Upper lobe of right lung (tissue), 1 donor: ENCODE measurements around the gene LELP1. TPM values are rescaled to one million over a fixed set of nuclear protein-coding genes. Genes with fewer than 3 reads are reported as not detected.

Experiments
- ATAC-seq: fragments of 200-7000 bp; cut with Tn5 transposase; one replicate; pipeline ENCODE4 v1.9.1; 2020; ENCODE audit warnings: mild to moderate bottlenecking, moderate library complexity
- DNase-seq: peaks from one replicate; pipeline ENCODE4 v3.0.0-alpha.2; 2020
- H3K27ac ChIP-seq: fragments of 200-600 bp; one replicate; pipeline ENCODE4 v1.8.0; 2022
- H3K27me3 ChIP-seq: fragments of 200-600 bp; one replicate; pipeline ENCODE4 v1.8.0; 2022; ENCODE audit warnings: mild to moderate bottlenecking
- H3K36me3 ChIP-seq: fragments of 200-600 bp; one replicate; pipeline ENCODE4 v1.8.0; 2022
- H3K4me1 ChIP-seq: fragments of 200-600 bp; one replicate; pipeline ENCODE4 v1.8.0; 2022
- H3K4me3 ChIP-seq: fragments of 200-600 bp; one replicate; pipeline ENCODE4 v1.8.0; 2022; ENCODE audit warnings: mild to moderate bottlenecking
- H3K9me3 ChIP-seq: fragments of 200-600 bp; one replicate; pipeline ENCODE4 v1.8.0; 2022
- intact Hi-C: fragments of 100-400 bp; cut with DNase I; formaldehyde crosslinking; loops from one replicate; pipeline ENCODE4 v1.11.0; 2022
- total RNA-seq: library from RNA; stranded (reverse); fragmentation: NEBNext Ultra II Directional; extraction: Animal tissue kit (Norgen Biotek cat#: 25700); gene quantifications from one replicate; pipeline ENCODE4 v1.2.1, GENCODE V29; 2021
- TF ChIP-seq, protein P1 (sequence below): fragments of 200-600 bp; IDR thresholded peaks from one replicate; pipeline ENCODE4 v1.8.0; 2022; ENCODE audit warnings: antibody characterized with exemption
- donor health status: DM: no; HTN: yes; CAD: no; lungs with severe emphysema.

The LELP1 gene
- total RNA-seq, 1 donor from 2014 or later: not detected

DNA sequence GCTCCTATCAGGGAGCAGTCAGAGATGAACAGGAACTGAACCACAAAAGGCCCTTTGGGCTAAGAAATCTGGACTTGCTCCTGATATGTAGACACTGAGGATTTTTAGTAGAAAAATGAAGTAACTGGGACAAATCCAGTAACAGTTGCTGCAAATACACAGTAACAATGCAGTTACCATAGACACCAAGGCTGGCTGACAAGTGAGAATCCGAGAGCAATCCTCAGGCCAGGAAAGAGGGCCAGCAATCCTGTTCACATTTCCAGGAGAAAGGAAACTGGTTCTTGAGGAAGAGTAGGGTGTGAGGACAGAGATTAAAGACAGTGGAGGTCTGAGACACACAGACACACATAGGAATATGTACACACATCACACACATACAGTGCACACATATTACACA, 46.9 kb downstream of the LELP1 start:
- no peaks in the 10 kb centered on the region for H3K9me3 ChIP-seq
- H3K4me1 ChIP-seq: no peaks in the 10 kb centered on the region
- ATAC-seq (no peak), DNase-seq (no peak)
- no peak overlapping the region for H3K4me3 ChIP-seq
- intact Hi-C loops: no loop called here
- H3K27me3 ChIP-seq: peaks cover 11% of the 10 kb centered on the region
- no peak overlapping the region for H3K27ac ChIP-seq
- no peaks in the 10 kb centered on the region for H3K36me3 ChIP-seq
- TF ChIP-seq, protein P1, sequence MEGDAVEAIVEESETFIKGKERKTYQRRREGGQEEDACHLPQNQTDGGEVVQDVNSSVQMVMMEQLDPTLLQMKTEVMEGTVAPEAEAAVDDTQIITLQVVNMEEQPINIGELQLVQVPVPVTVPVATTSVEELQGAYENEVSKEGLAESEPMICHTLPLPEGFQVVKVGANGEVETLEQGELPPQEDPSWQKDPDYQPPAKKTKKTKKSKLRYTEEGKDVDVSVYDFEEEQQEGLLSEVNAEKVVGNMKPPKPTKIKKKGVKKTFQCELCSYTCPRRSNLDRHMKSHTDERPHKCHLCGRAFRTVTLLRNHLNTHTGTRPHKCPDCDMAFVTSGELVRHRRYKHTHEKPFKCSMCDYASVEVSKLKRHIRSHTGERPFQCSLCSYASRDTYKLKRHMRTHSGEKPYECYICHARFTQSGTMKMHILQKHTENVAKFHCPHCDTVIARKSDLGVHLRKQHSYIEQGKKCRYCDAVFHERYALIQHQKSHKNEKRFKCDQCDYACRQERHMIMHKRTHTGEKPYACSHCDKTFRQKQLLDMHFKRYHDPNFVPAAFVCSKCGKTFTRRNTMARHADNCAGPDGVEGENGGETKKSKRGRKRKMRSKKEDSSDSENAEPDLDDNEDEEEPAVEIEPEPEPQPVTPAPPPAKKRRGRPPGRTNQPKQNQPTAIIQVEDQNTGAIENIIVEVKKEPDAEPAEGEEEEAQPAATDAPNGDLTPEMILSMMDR: no peak

- intact Hi-C loops: no loop called here
- ATAC-seq: no peak
- no peaks in the 10 kb centered on the region for H3K9me3 ChIP-seq
- TF ChIP-seq, protein P1: no peak
- DNase-seq: no peak
- no peak overlapping the region for H3K27ac ChIP-seq
- no peaks in the 10 kb centered on the region for H3K4me1 ChIP-seq
- H3K36me3 ChIP-seq: no peaks in the 10 kb centered on the region
- peaks cover 11% of the 10 kb centered on the region for H3K27me3 ChIP-seq
- no peak overlapping the region for H3K4me3 ChIP-seq
Measured at GRCh38 chr1:153251087-153251486, 47.9 kb downstream of the LELP1 start.

- Histone ChIP-seq H3K27me3 (peaks cover 11% of the 10 kb centered on the region), H3K27ac (no peak overlapping the region), H3K4me3 (no peak overlapping the region), H3K4me1 (no peaks in the 10 kb centered on the region), H3K9me3 (no peaks in the 10 kb centered on the region), H3K36me3 (no peaks in the 10 kb centered on the region)
- intact Hi-C loops: no loop called here
- TF ChIP-seq, protein P1: no peak
- DNase-seq: no peak
- ATAC-seq: no peak
Measured at GRCh38 chr1:153251562-153251961, 48.3 kb downstream of the LELP1 start.

- Histone ChIP-seq H3K4me1 (no peaks in the 10 kb centered on the region), H3K9me3 (no peaks in the 10 kb centered on the region), H3K27me3 (peaks cover 11% of the 10 kb centered on the region), H3K36me3 (no peaks in the 10 kb centered on the region), H3K4me3 (no peak overlapping the region), H3K27ac (no peak overlapping the region)
- intact Hi-C loops: no loop called here
- ATAC-seq (no peak), DNase-seq (no peak)
- TF ChIP-seq, protein P1: no peak
Measured at GRCh38 chr1:153251988-153252387, 48.8 kb downstream of the LELP1 start.

DNA sequence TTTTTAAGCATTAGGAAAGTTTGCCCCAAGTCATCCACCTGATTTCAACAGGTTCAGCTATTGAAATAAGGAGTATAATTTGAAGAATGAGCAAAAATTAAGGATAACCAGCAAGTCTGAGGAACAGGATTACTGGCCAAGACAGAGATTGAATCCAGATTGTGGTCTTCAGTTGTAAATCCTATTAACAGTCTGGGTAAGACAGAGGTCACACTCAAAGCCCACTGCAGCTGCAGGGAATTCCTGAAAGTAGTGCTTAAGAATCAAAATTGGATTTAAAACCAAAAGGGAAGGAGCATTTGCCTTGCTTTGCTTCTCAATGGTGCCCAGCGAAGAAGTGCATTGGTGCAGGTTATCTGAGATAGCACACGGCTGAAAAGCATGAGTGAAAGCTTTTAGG, 49.8 kb downstream of the LELP1 start:
- intact Hi-C loops: no loop called here

More for the DNA sequence above, 49.8 kb downstream of the LELP1 start:
- Histone ChIP-seq H3K36me3 (no peaks in the 10 kb centered on the region), H3K27ac (no peak overlapping the region), H3K27me3 (peaks cover 4% of the 10 kb centered on the region), H3K4me3 (no peak overlapping the region), H3K9me3 (no peaks in the 10 kb centered on the region), H3K4me1 (no peaks in the 10 kb centered on the region)
- TF ChIP-seq, protein P1: no peak
- DNase-seq (no peak), ATAC-seq (no peak)
